GM19463 (cell line): ENCODE data around the gene AEBP1.
"Not testable (repeated sequence)": the region's sequence is repeated elsewhere in the genome, so short reads cannot be mapped to it uniquely, and the experiment has no call there.

Experiments used
- ATAC-seq: cut with Tn5 transposase; IDR thresholded peaks from one replicate; pipeline ENCODE4 v1.9.1; 2021; ENCODE audit warnings: mild to moderate bottlenecking, moderate library complexity; ENCODE audit not compliant: unreplicated experiment

AEBP1 gene

GRCh38 chr7:44116789-44117666 lies 12.9 kb downstream of the AEBP1 start:
- ATAC-seq = no peak

GRCh38 chr7:44117801-44118429 lies 13.8 kb downstream of the AEBP1 start:
- ATAC-seq = no peak

GRCh38 chr7:44119829-44120380 lies 15.8 kb downstream of the AEBP1 start:
- no peak for ATAC-seq

GRCh38 chr7:44120395-44120794 lies 16.2 kb downstream of the AEBP1 start:
- ATAC-seq = no peak

GRCh38 chr7:44121761-44122420 lies 17.7 kb downstream of the AEBP1 start:
- no peak for ATAC-seq

GRCh38 chr7:44122529-44122928 lies 18.4 kb downstream of the AEBP1 start:
- no peak for ATAC-seq

- ATAC-seq = peak; percentile 99
These were observed 19.3 kb downstream of the AEBP1 start, which contains the start of gene POLD2 for GRCh38 chr7:44123190-44124003. POLD2 (minus strand) TSS chr7:44123548; CDS start chr7:44122053, 1,495 bp downstream.

- ATAC-seq = no peak
These were observed 20.7 kb downstream of the AEBP1 start for GRCh38 chr7:44124822-44125202.

GRCh38 chr7:44126574-44126973 lies 22.4 kb downstream of the AEBP1 start:
- not testable (repeated sequence) for ATAC-seq

GRCh38 chr7:44127161-44127560 lies 23.0 kb downstream of the AEBP1 start:
- no peak for ATAC-seq

GRCh38 chr7:44128721-44129582 lies 24.8 kb downstream of the AEBP1 start:
- no peak for ATAC-seq

GRCh38 chr7:44131173-44132029 lies 27.3 kb downstream of the AEBP1 start:
- ATAC-seq = no peak

GRCh38 chr7:44132039-44132438 lies 27.9 kb downstream of the AEBP1 start:
- no peak for ATAC-seq

GRCh38 chr7:44133295-44133694 lies 29.1 kb downstream of the AEBP1 start:
- ATAC-seq = no peak

GRCh38 chr7:44134943-44135628 lies 30.9 kb downstream of the AEBP1 start:
- ATAC-seq = no peak

GRCh38 chr7:44136731-44137130 lies 32.6 kb downstream of the AEBP1 start:
- no peak for ATAC-seq

- ATAC-seq = no peak
These were observed 34.6 kb downstream of the AEBP1 start for GRCh38 chr7:44138698-44139097.
